Colonic mucosa (tissue), 4 donors: ENCODE data around the gene HDLBP. TPM values are rescaled to one million over a fixed set of nuclear protein-coding genes. Genes with fewer than 3 reads are reported as not detected.
A peak's percentile ranks its signal among the peaks of the same experiment; 100 is the strongest.

Experiments used
- DNase-seq: peaks from one replicate; pipeline ENCODE4 v3.0.0-alpha.2; 2020
- H3K27ac ChIP-seq: fragments of 200-600 bp; one replicate; pipeline ENCODE4 v1.8.0; 2021
- H3K27me3 ChIP-seq: fragments of 200-600 bp; one replicate; pipeline ENCODE4 v1.8.0; 2021
- H3K36me3 ChIP-seq: fragments of 200-600 bp; one replicate; pipeline ENCODE4 v1.8.0; 2021
- H3K4me1 ChIP-seq: fragments of 200-600 bp; one replicate; pipeline ENCODE4 v1.8.0; 2021; ENCODE audit warnings: mild to moderate bottlenecking
- H3K4me3 ChIP-seq: fragments of 200-600 bp; one replicate; pipeline ENCODE4 v1.8.0; 2021
- H3K9ac ChIP-seq, 2 donors: one replicate each; pipeline ENCODE4 v1.7.0; 2013; ENCODE audit warnings: control low read depth in 2 of 2, low read depth in 2 of 2, low read length in 2 of 2
- H3K9me3 ChIP-seq: fragments of 200-600 bp; one replicate; pipeline ENCODE4 v1.8.0; 2021
- CTCF ChIP-seq: fragments of 200-600 bp; IDR thresholded peaks from one replicate; pipeline ENCODE4 v1.8.0; 2022; ENCODE audit warnings: antibody characterized with exemption, mild to moderate bottlenecking
- intact Hi-C: fragments of 100-400 bp; cut with DNase I; formaldehyde crosslinking; loops from one replicate; pipeline ENCODE4 v1.14.1; 2022
- total RNA-seq, 2 donors: library from RNA; stranded (reverse); fragmentation: NEBNext Ultra II Directional in 1 of 2; extraction: Animal tissue kit (Norgen Biotek cat#: 25700) in 1 of 2; gene quantifications; one replicate each; pipeline ENCODE4 v1.2.1, GENCODE V29; 2021
- donor health status: healthy.
- donor health status: DM: no; HTN: no; CAD: no.
- donor health status: DM: no; HTN: no; CAD: no.

Gene HDLBP
- total RNA-seq, 2 donors from 2014 or later, result 483 to 625 TPM

GRCh38 chr2:241261628-241262027, 53.8 kb downstream of the HDLBP start:
- Histone ChIP-seq H3K4me1 (no peaks in the 10 kb centered on the region), H3K4me3 (no peak overlapping the region), H3K9me3 (no peaks in the 10 kb centered on the region), H3K36me3 (peaks cover 13% of the 10 kb centered on the region), H3K27ac (no peak overlapping the region), H3K9ac (peak overlapping the region in 1 of 2 donors; percentile 20), H3K27me3 (no peaks in the 10 kb centered on the region)
- intact Hi-C loops, result no loop called here
- no peak for TF ChIP-seq CTCF
- no peak for DNase-seq

GRCh38 chr2:241260911-241261310, 54.6 kb downstream of the HDLBP start:
- Histone ChIP-seq H3K4me1 (no peaks in the 10 kb centered on the region), H3K36me3 (peaks cover 9% of the 10 kb centered on the region), H3K9ac (no peak overlapping the region), H3K9me3 (no peaks in the 10 kb centered on the region), H3K27ac (no peak overlapping the region), H3K4me3 (no peak overlapping the region), H3K27me3 (no peaks in the 10 kb centered on the region)
- intact Hi-C loops, result no loop called here
- TF ChIP-seq CTCF, result no peak
- no peak for DNase-seq

GRCh38 chr2:241258505-241259280, 56.8 kb downstream of the HDLBP start:
- peaks cover 24% of the 10 kb centered on the region for H3K36me3 ChIP-seq
- intact Hi-C loops, result no loop called here
- H3K9ac ChIP-seq, result no peak overlapping the region
- H3K27me3 ChIP-seq, result no peaks in the 10 kb centered on the region
- H3K9me3 ChIP-seq, result no peaks in the 10 kb centered on the region
- no peak overlapping the region for H3K4me3 ChIP-seq
- DNase-seq, result no peak
- no peaks in the 10 kb centered on the region for H3K4me1 ChIP-seq
- H3K27ac ChIP-seq, result no peak overlapping the region
- no peak for TF ChIP-seq CTCF

GRCh38 chr2:241257419-241258032, 57.9 kb downstream of the HDLBP start:
- Histone ChIP-seq H3K4me3 (no peak overlapping the region), H3K4me1 (no peaks in the 10 kb centered on the region), H3K36me3 (peaks cover 34% of the 10 kb centered on the region), H3K9me3 (no peaks in the 10 kb centered on the region), H3K9ac (no peak overlapping the region), H3K27ac (no peak overlapping the region), H3K27me3 (no peaks in the 10 kb centered on the region)
- no peak for DNase-seq
- intact Hi-C loops, result no loop called here
- TF ChIP-seq CTCF, result no peak

GRCh38 chr2:241256168-241256545, 59.3 kb downstream of the HDLBP start:
- Histone ChIP-seq H3K4me1 (no peaks in the 10 kb centered on the region), H3K27ac (no peak overlapping the region), H3K36me3 (peaks cover 41% of the 10 kb centered on the region), H3K4me3 (no peak overlapping the region), H3K27me3 (no peaks in the 10 kb centered on the region), H3K9ac (no peak overlapping the region), H3K9me3 (no peaks in the 10 kb centered on the region)
- intact Hi-C loops, result no loop called here
- no peak for TF ChIP-seq CTCF
- no peak for DNase-seq
